Activated CD8-positive, alpha-beta memory T cell treated with anti-CD3 and anti-CD28 coated beads for 24 hours (primary cell): ENCODE measurements around the gene SORCS1.

Source experiments
- DNase-seq: peaks from one replicate; pipeline ENCODE4 v3.0.0-alpha.2; 2020

The SORCS1 gene

GRCh38 chr10:106982268-106982667 lies 182.2 kb downstream of the SORCS1 start:
- no peak for DNase-seq

- DNase-seq: no peak
These were observed 182.9 kb downstream of the SORCS1 start for GRCh38 chr10:106981452-106982075.

- no peak for DNase-seq
These were observed 183.7 kb downstream of the SORCS1 start for GRCh38 chr10:106980495-106981451.

- no peak for DNase-seq
These were observed 185.8 kb downstream of the SORCS1 start for GRCh38 chr10:106978756-106979155.

- no peak for DNase-seq
These were observed 190.8 kb downstream of the SORCS1 start for GRCh38 chr10:106973716-106974115.

- DNase-seq: no peak
These were observed 191.2 kb downstream of the SORCS1 start for GRCh38 chr10:106973288-106973687.

GRCh38 chr10:106972381-106972780 lies 192.1 kb downstream of the SORCS1 start:
- no peak for DNase-seq

GRCh38 chr10:106971411-106971831 lies 193.1 kb downstream of the SORCS1 start:
- DNase-seq: no peak

GRCh38 chr10:106967452-106967851 lies 197.1 kb downstream of the SORCS1 start:
- DNase-seq: no peak

- no peak for DNase-seq
These were observed 203.7 kb downstream of the SORCS1 start for GRCh38 chr10:106960812-106961211.

- no peak for DNase-seq
These were observed 205.0 kb downstream of the SORCS1 start for GRCh38 chr10:106959521-106959920.

- DNase-seq: no peak
These were observed 205.7 kb downstream of the SORCS1 start for GRCh38 chr10:106958589-106959361.

- DNase-seq: no peak
These were observed 206.5 kb downstream of the SORCS1 start for GRCh38 chr10:106957823-106958588.

GRCh38 chr10:106956216-106956915 lies 208.1 kb downstream of the SORCS1 start:
- no peak for DNase-seq

- DNase-seq: no peak
These were observed 209.4 kb downstream of the SORCS1 start for GRCh38 chr10:106955133-106955532.

- DNase-seq: no peak
These were observed 212.5 kb downstream of the SORCS1 start for GRCh38 chr10:106952033-106952432.

- DNase-seq: no peak
These were observed 214.6 kb downstream of the SORCS1 start for GRCh38 chr10:106949680-106950478.

GRCh38 chr10:106947643-106948042 lies 216.9 kb downstream of the SORCS1 start:
- DNase-seq: no peak

GRCh38 chr10:106942035-106942662 lies 222.4 kb downstream of the SORCS1 start:
- no peak for DNase-seq

GRCh38 chr10:106941297-106942034 lies 223.0 kb downstream of the SORCS1 start:
- DNase-seq: no peak
